ENCODE results near the gene RAPGEF6.

Gene RAPGEF6

GRCh38 chr5:131386779-131387178, 248.2 kb downstream of the RAPGEF6 start (continued):
- TF ChIP-seq, protein P1, sequence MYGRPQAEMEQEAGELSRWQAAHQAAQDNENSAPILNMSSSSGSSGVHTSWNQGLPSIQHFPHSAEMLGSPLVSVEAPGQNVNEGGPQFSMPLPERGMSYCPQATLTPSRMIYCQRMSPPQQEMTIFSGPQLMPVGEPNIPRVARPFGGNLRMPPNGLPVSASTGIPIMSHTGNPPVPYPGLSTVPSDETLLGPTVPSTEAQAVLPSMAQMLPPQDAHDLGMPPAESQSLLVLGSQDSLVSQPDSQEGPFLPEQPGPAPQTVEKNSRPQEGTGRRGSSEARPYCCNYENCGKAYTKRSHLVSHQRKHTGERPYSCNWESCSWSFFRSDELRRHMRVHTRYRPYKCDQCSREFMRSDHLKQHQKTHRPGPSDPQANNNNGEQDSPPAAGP (tag by site-specific recombination; IDR thresholded peaks at IDR 0.05): 0 out of 2 replicates have a peak, but pooled peaks have one; percentile 28
- no peak for TF ChIP-seq ZNF654 (tag by site-specific recombination; IDR thresholded peaks at IDR 0.05; ENCODE audit: low read depth)
- no peak for TF ChIP-seq ZNF211 (tag by site-specific recombination; IDR thresholded peaks at IDR 0.05; ENCODE audit: low read depth)
- no peak for TF ChIP-seq ZNF324 (tag by site-specific recombination; IDR thresholded peaks at IDR 0.05)
- peak; percentile 92 for TF ChIP-seq ZBTB44 (tag by site-specific recombination; IDR thresholded peaks at IDR 0.05)
- peak; percentile 73 for TF ChIP-seq ZNF366 (tag by site-specific recombination; conservative IDR thresholded peaks at IDR 0.05)
- peak; percentile 71 for TF ChIP-seq IKZF3 (tag by site-specific recombination; IDR thresholded peaks at IDR 0.05)
- TF ChIP-seq SP7 (tag by site-specific recombination; IDR thresholded peaks at IDR 0.05): peak; percentile 67
- TF ChIP-seq FEZF1 (tag by site-specific recombination; IDR thresholded peaks at IDR 0.05): peak; percentile 76
- peak; percentile 84 for TF ChIP-seq GFI1B (tag by site-specific recombination; IDR thresholded peaks at IDR 0.05)
- peak; percentile 57; the same call in 1 of the 2 replicates for TF ChIP-seq ZNF843 (tag by site-specific recombination; IDR thresholded peaks at IDR 0.05)
- TF ChIP-seq OSR2 (tag by site-specific recombination; IDR thresholded peaks at IDR 0.05): peak; percentile 90

DNA sequence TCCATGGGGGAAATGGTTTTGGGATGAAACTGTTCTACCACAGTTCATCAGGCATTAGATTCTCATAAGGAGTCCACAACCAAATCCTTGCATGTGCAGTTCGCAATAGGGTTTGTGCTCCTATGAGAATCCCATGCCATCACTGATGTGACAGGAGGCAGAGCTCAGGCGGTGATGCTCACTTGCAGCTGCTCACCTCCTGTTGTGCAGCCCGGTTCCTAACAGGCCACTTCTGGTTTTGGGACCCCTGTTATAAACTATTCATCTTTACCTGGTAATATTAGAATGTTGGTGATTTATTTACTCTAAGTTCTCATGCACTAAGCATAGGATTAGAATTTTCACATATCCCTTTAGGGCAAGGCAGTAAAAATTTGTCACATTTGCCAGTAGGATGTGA, 248.9 kb downstream of the RAPGEF6 start:
- TF ChIP-seq ZNF670 (tag by site-specific recombination; IDR thresholded peaks at IDR 0.05; ENCODE audit: low read depth) (no peak), ZNF549 (tag by site-specific recombination; IDR thresholded peaks at IDR 0.05) (peak; percentile 64; the same call in 1 of the 2 replicates), ZFP3 (tag by site-specific recombination; IDR thresholded peaks at IDR 0.05; ENCODE audit: low read depth) (no peak), FEZF1 (tag by site-specific recombination; IDR thresholded peaks at IDR 0.05) (peak; percentile 58)
- no peaks in the 10 kb centered on the region for H3K9me3 ChIP-seq (ENCODE audit: control insufficient read depth, insufficient read depth, low read depth, low read length)
- no peak overlapping the region for H3K4me3 ChIP-seq (ENCODE audit: low read depth, low read length)
- ChIA-PET CTCF (interaction anchor here (0.6 kb wide), 3 partner anchors 113 to 180 kb away, joined by 3 to 5 read pairs (median 4); no protein-coding TSS in a partner anchor), POLR2A (no interaction called here)
- no peak overlapping the region for H3K27ac ChIP-seq (ENCODE audit: extremely low read depth, low read depth, low read length)
- peaks cover 13% of the 10 kb centered on the region for H3K4me1 ChIP-seq (ENCODE audit: control insufficient read depth, insufficient read depth, low read length)
- H3K36me3 ChIP-seq (ENCODE audit: control insufficient read depth in 2 of 2, insufficient read depth in 1 of 2, low read length in 2 of 2): peaks cover 0 to under 1% of the 10 kb centered on the region in 2 experiments; a peak in 2 of 3 replicates

DNA sequence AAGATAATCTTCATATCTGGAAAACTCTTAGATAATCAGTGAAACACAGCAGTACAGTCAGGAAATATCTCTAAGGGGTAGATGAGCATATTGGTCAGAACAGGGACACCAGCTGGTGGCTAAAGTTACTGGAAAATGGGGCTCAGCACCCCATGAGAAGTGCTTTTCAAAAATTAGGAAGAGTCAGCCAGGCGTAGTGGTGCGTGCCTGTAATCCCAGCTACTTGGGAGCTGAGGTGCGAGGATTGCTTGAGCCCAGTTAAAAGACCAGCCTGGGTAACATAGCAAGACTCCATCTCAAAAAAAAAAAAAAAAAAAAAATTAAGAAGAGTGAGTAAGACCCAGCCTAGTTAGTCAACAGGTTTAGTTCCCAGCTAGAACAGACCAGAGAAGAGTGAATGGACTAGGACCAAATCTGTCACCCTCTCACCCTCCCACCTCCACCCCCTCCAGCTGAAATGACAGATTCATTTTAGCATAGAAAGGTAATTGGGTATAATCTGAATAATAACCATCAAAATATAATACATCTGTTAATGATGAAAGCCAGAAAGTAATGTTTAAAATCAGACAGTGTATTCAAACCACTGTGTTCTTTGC, 250.3 kb downstream of the RAPGEF6 start:
- CTCF ChIA-PET: no interaction called here
- no peaks in the 10 kb centered on the region; a peak in 1 of 3 replicates for H3K36me3 ChIP-seq (ENCODE audit: control insufficient read depth in 2 of 2, insufficient read depth in 1 of 2, low read length in 2 of 2)
- POLR2A ChIA-PET: interaction anchor here (0.6 kb wide), 1 partner anchor 119 kb away, joined by 3 read pairs; no protein-coding TSS in a partner anchor

More for the DNA sequence above, 250.3 kb downstream of the RAPGEF6 start:
- Histone ChIP-seq H3K9me3 (ENCODE audit: control insufficient read depth, insufficient read depth, low read depth, low read length) (no peaks in the 10 kb centered on the region), H3K27ac (ENCODE audit: extremely low read depth, low read depth, low read length) (no peak overlapping the region), H3K4me3 (ENCODE audit: low read depth, low read length) (no peak overlapping the region), H3K4me1 (ENCODE audit: control insufficient read depth, insufficient read depth, low read length) (peaks cover 13% of the 10 kb centered on the region)
- peak; percentile 84 for TF ChIP-seq SCRT2 (tag by site-specific recombination; IDR thresholded peaks at IDR 0.05)
- no peak for TF ChIP-seq WT1 (tag by site-specific recombination; IDR thresholded peaks at IDR 0.05)
- 0 out of 2 replicates have a peak, but pooled peaks have one; percentile 38 for TF ChIP-seq SCRT1 (tag by site-specific recombination; IDR thresholded peaks at IDR 0.05; ENCODE audit: borderline replicate concordance)
- TF ChIP-seq, protein P2, sequence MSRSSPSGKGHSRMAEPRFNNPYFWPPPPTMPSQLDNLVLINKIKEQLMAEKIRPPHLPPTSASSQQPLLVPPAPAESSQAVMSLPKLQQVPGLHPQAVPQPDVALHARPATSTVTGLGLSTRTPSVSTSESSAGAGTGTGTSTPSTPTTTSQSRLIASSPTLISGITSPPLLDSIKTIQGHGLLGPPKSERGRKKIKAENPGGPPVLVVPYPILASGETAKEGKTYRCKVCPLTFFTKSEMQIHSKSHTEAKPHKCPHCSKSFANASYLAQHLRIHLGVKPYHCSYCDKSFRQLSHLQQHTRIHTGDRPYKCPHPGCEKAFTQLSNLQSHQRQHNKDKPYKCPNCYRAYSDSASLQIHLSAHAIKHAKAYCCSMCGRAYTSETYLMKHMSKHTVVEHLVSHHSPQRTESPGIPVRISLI (tag by site-specific recombination; IDR thresholded peaks at IDR 0.05): 0 out of 2 replicates have a peak, but pooled peaks have one; percentile 16

All from HEK293 (cell line).